IPS-20b (cell line): Measurements from ENCODE around the gene GPR78.

Experiments
- H3K27ac ChIP-seq: one replicate; pipeline ENCODE4 v1.5.1; 2013; ENCODE audit warnings: low read length
- H3K27me3 ChIP-seq: 2 replicates; pipeline ENCODE4 v1.6.1; 2013; ENCODE audit warnings: mild to moderate bottlenecking, low read length, inconsistent platforms; ENCODE audit not compliant: insufficient read depth
- H3K36me3 ChIP-seq: 2 replicates; pipeline ENCODE4 v1.6.1; 2013; ENCODE audit warnings: low read depth, mild to moderate bottlenecking, inconsistent platforms, low read length, moderate library complexity; ENCODE audit not compliant: insufficient read depth
- H3K4me1 ChIP-seq: 2 replicates; pipeline ENCODE4 v1.6.1; 2013; ENCODE audit warnings: mild to moderate bottlenecking, control low read depth, inconsistent platforms, low read length, moderate library complexity; ENCODE audit not compliant: insufficient read depth
- H3K4me3 ChIP-seq: 2 replicates; pipeline ENCODE4 v1.5.1; 2013; ENCODE audit warnings: mild to moderate bottlenecking, low read length, inconsistent platforms
- H3K9ac ChIP-seq: 2 replicates; pipeline ENCODE4 v1.6.1; 2013; ENCODE audit warnings: low read depth, mild to moderate bottlenecking, inconsistent platforms, low read length, moderate library complexity
- H3K9me3 ChIP-seq: 2 replicates; pipeline ENCODE4 v1.6.1; 2013; ENCODE audit warnings: mild to moderate bottlenecking, low read depth, low read length, inconsistent platforms; ENCODE audit not compliant: insufficient read depth

Gene GPR78

DNA sequence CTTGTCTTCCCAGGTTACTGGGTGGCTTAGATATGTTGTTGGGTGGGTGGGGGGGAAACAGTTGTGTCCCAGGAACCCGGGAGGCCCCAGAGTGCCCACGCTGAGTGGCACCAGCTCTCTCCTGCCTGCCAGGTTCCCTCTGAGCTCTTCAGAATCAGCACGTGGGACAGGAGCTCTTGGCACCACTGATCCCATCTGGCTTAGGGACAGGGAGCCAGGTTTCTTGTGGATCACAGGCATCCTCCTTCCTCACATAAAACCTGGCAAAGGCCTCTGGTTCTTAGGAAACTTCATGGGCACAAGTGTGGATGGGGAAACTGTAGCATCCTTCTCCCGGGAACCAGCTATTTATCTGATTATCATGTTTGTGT is 3.4 kb downstream of the GPR78 start:
- Histone ChIP-seq H3K4me1 (peaks cover 15% of the 10 kb centered on the region), H3K27me3 (peaks cover 68% of the 10 kb centered on the region), H3K4me3 (no peak overlapping the region), H3K9me3 (no peaks in the 10 kb centered on the region), H3K27ac (no peak overlapping the region), H3K9ac (no peak overlapping the region), H3K36me3 (no peaks in the 10 kb centered on the region)

DNA sequence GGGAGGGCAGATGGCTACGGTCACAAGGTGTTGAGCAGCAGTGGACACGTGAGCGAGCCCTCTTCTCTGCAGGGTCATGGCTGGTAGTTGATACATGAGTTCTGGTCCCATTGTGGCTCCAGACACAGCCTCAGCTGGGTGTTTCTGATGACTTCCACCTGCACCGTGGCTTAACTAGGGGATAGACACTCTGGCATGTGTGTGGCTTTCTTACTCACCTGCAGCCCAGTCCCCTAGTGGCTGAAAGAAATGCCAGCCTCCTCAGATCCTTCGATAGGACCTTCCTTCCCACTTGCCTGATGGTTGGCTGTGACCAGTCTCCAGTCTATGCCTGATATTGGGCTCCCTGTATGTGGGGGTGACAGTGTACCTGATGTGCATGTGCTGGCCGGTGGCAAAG is 5.0 kb downstream of the GPR78 start:
- no peaks in the 10 kb centered on the region for H3K36me3 ChIP-seq
- 0 out of 2 replicates have a peak, but pooled peaks cover 4% of the 10 kb centered on the region for H3K4me1 ChIP-seq
- H3K9me3 ChIP-seq: no peaks in the 10 kb centered on the region
- no peak overlapping the region for H3K27ac ChIP-seq
- no peak overlapping the region for H3K4me3 ChIP-seq
- no peak overlapping the region for H3K9ac ChIP-seq
- peaks cover 53% of the 10 kb centered on the region for H3K27me3 ChIP-seq

- Histone ChIP-seq H3K27me3 (peaks cover 52% of the 10 kb centered on the region), H3K4me1 (0 out of 2 replicates have a peak, but pooled peaks cover 4% of the 10 kb centered on the region), H3K4me3 (no peak overlapping the region), H3K27ac (no peak overlapping the region), H3K9me3 (no peaks in the 10 kb centered on the region), H3K36me3 (no peaks in the 10 kb centered on the region), H3K9ac (no peak overlapping the region)
Measured at GRCh38 chr4:8585721-8586212, 5.6 kb downstream of the GPR78 start.

DNA sequence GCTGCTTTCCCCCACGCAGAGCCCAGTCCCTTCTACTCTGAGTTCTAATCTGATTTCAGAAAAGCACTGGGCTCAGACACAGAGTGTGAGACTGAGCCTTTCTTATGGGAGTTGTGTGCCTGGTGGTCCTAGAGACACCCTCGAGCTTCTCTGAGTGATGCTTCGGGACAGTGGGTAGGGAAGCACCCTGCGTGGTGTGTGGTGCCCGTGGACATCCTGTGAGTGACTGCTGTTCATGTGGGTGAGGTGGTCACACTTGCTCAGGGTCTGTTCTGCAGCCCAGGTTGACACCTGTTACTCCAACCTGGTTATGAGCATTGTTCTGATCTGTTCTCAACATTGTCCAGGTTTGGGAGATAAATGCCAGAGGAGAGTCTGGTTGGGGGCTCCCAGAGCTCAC is 6.1 kb downstream of the GPR78 start:
- Histone ChIP-seq H3K4me3 (no peak overlapping the region), H3K27me3 (peaks cover 52% of the 10 kb centered on the region), H3K9ac (no peak overlapping the region), H3K36me3 (no peaks in the 10 kb centered on the region), H3K9me3 (no peaks in the 10 kb centered on the region), H3K4me1 (0 out of 2 replicates have a peak, but pooled peaks cover 4% of the 10 kb centered on the region), H3K27ac (no peak overlapping the region)

- Histone ChIP-seq H3K9ac (no peak overlapping the region), H3K4me3 (no peak overlapping the region), H3K27ac (no peak overlapping the region), H3K27me3 (peaks cover 52% of the 10 kb centered on the region), H3K9me3 (no peaks in the 10 kb centered on the region), H3K36me3 (no peaks in the 10 kb centered on the region), H3K4me1 (peaks cover 7% of the 10 kb centered on the region; the same call in 1 of the 2 replicates)
Measured at GRCh38 chr4:8586671-8587468, 6.7 kb downstream of the GPR78 start.

GRCh38 chr4:8587469-8588195 is 7.4 kb downstream of the GPR78 start:
- Histone ChIP-seq H3K27me3 (peaks cover 52% of the 10 kb centered on the region), H3K4me3 (no peak overlapping the region), H3K9me3 (no peaks in the 10 kb centered on the region), H3K27ac (no peak overlapping the region), H3K36me3 (no peaks in the 10 kb centered on the region), H3K4me1 (peaks cover 11% of the 10 kb centered on the region; the same call in 1 of the 2 replicates), H3K9ac (no peak overlapping the region)

GRCh38 chr4:8588196-8588470 is 7.9 kb downstream of the GPR78 start:
- H3K4me1 ChIP-seq: peaks cover 11% of the 10 kb centered on the region; the same call in 1 of the 2 replicates
- H3K4me3 ChIP-seq: no peak overlapping the region
- H3K27me3 ChIP-seq: peaks cover 52% of the 10 kb centered on the region
- H3K9ac ChIP-seq: no peak overlapping the region
- no peaks in the 10 kb centered on the region for H3K36me3 ChIP-seq
- no peaks in the 10 kb centered on the region for H3K9me3 ChIP-seq
- H3K27ac ChIP-seq: no peak overlapping the region

DNA sequence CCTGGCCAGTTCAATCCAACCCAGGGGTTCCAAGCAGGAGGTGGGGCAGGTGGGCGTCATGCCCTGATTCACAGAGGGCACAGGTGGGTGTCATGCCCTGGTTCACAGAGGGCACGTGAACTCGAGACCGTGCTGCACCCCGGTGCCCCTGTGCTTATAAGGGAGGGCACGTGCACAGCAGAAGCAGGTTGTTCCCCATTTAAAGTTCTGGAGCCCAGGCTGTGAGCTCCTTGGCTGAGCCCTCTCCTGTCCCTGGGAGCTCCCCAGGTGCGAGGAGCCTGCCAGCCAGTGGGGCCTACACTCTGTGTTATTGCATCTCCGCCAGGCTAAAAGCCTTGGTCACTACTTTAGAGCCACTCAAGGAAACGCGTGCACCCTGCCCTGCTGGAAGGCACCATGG is 9.1 kb downstream of the GPR78 start:
- Histone ChIP-seq H3K9ac (no peak overlapping the region), H3K4me1 (peaks cover 18% of the 10 kb centered on the region; the same call in 1 of the 2 replicates), H3K27ac (no peak overlapping the region), H3K36me3 (no peaks in the 10 kb centered on the region), H3K9me3 (no peaks in the 10 kb centered on the region), H3K4me3 (no peak overlapping the region), H3K27me3 (peaks cover 52% of the 10 kb centered on the region)

GRCh38 chr4:8589823-8590545 is 9.8 kb downstream of the GPR78 start:
- Histone ChIP-seq H3K9ac (no peak overlapping the region), H3K9me3 (no peaks in the 10 kb centered on the region), H3K4me3 (no peak overlapping the region), H3K36me3 (no peaks in the 10 kb centered on the region), H3K27me3 (peaks cover 45% of the 10 kb centered on the region), H3K4me1 (peaks cover 14% of the 10 kb centered on the region; the same call in 1 of the 2 replicates), H3K27ac (no peak overlapping the region)

DNA sequence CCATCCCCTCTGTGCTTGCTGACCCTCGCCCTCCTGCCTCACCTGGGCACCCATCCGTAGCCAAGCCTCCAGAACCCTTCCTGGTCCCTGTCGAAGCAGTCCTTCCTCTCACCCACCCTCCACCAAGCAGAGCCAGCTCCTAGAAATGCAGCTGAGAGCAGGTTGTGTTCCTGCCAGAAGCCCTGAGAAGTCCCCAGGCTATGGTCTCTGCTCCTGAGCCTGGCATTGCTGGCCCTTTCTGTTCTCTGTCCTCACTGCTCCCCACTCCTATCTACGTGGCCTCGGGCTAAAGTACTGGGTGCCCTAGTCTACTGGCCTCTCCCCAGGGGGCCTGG is 10.3 kb downstream of the GPR78 start:
- Histone ChIP-seq H3K27ac (no peak overlapping the region), H3K9me3 (no peaks in the 10 kb centered on the region), H3K36me3 (no peaks in the 10 kb centered on the region), H3K9ac (no peak overlapping the region), H3K4me3 (no peak overlapping the region), H3K27me3 (peaks cover 40% of the 10 kb centered on the region), H3K4me1 (peaks cover 14% of the 10 kb centered on the region; the same call in 1 of the 2 replicates)

DNA sequence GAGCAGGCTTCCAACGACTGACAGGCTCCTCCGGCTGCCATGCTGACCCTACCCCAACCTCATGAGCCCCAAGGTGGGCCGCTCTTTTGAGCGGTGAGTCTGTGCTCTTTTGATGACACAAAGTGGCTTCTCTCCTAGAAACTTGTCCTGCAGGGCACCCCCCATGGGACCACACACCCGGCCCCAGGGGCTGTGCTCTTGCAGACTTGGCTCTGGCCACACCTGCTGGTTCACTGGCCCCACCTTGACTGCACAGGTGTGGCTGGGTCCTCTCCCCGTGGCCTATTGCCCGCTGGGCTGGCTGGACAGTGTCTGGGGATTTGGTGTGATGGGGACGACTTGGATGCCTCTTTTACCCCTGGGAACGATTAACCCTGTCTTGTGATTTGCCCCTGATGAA is 10.9 kb downstream of the GPR78 start:
- Histone ChIP-seq H3K4me3 (no peak overlapping the region), H3K9ac (no peak overlapping the region), H3K9me3 (no peaks in the 10 kb centered on the region), H3K27ac (no peak overlapping the region), H3K36me3 (no peaks in the 10 kb centered on the region), H3K4me1 (peaks cover 14% of the 10 kb centered on the region; the same call in 1 of the 2 replicates), H3K27me3 (peaks cover 36% of the 10 kb centered on the region)
